A549 treated with RU486 at 1 μM for 4 hours (cell line): ENCODE measurements around the gene NDUFAB1. TPM values are rescaled to one million over a fixed set of nuclear protein-coding genes. Genes with fewer than 3 reads are reported as not detected.

Source experiments
- total RNA-seq: library from RNA; stranded (reverse); fragments of 200-300 nt; extraction: Qiagen RNA extraction; gene quantifications from 5 replicates; pipeline ENCODE4 v1.2.3, GENCODE V29; 2022; ENCODE audit warnings: low read depth

Gene NDUFAB1
- 163 to 188 TPM (median 181 TPM) in 5 replicates for total RNA-seq

GRCh38 chr16:23595951-23596720 is at the start of gene NDUFAB1:
NDUFAB1 (minus strand) TSS chr16:23596316; CDS start chr16:23596290, 26 bp downstream.

GRCh38 chr16:23640931-23641765 is 45.0 kb upstream of the NDUFAB1 start, which contains the start of the genes DCTN5 and PALB2:
DCTN5 (plus strand) TSS chr16:23641466; CDS start chr16:23641543, 77 bp downstream.
PALB2 (minus strand) TSS chr16:23641310; CDS start chr16:23641157, 153 bp downstream.

GRCh38 chr16:23556881-23557778 is 39.0 kb downstream of the NDUFAB1 start, which contains the start of the genes EARS2 and UBFD1:
EARS2 (minus strand) TSS chr16:23557350; CDS start chr16:23557343, 7 bp downstream.
UBFD1 (plus strand) TSS chr16:23557727; CDS start chr16:23557743, 16 bp downstream.

Other genes starting within 250 kb of the NDUFAB1 start
- gene COG7, start 143.1 kb downstream of the NDUFAB1 start, total RNA-seq = 13.9 to 18.7 TPM (median 17.6 TPM) in 5 replicates
- gene GGA2, start 85.8 kb downstream of the NDUFAB1 start, total RNA-seq = 27.5 to 30.2 TPM (median 29.4 TPM) in 5 replicates
- 23.5 to 32.6 TPM (median 30.8 TPM) in 5 replicates for gene EARS2, start 39.0 kb downstream of the NDUFAB1 start, total RNA-seq
- gene UBFD1, start 38.6 kb downstream of the NDUFAB1 start, total RNA-seq = 39.0 to 60.1 TPM (median 55.9 TPM) in 5 replicates
- gene PALB2, start 45.0 kb upstream of the NDUFAB1 start, total RNA-seq = 9.3 to 13.1 TPM (median 12.3 TPM) in 5 replicates
- gene DCTN5, start 45.1 kb upstream of the NDUFAB1 start, total RNA-seq = 63.6 to 75.5 TPM (median 72.7 TPM) in 5 replicates
- gene PLK1, start 82.6 kb upstream of the NDUFAB1 start, total RNA-seq = 153 to 178 TPM (median 167 TPM) in 5 replicates
- not detected in 5 replicates for gene ERN2, start 116.9 kb upstream of the NDUFAB1 start, total RNA-seq
- gene CHP2, start 158.7 kb upstream of the NDUFAB1 start, total RNA-seq = not detected in 5 replicates
- 0.15 to 0.35 TPM (median 0.21 TPM) in 5 replicates for gene PRKCB, start 239.7 kb upstream of the NDUFAB1 start, total RNA-seq